AG08395 (cell line): ENCODE data around the gene TRMT112.

Experiments
- DNase-seq: peaks from one replicate; pipeline ENCODE4 v3.0.0; 2012; ENCODE audit warnings: mixed read lengths, low spot score

TRMT112 gene

DNA sequence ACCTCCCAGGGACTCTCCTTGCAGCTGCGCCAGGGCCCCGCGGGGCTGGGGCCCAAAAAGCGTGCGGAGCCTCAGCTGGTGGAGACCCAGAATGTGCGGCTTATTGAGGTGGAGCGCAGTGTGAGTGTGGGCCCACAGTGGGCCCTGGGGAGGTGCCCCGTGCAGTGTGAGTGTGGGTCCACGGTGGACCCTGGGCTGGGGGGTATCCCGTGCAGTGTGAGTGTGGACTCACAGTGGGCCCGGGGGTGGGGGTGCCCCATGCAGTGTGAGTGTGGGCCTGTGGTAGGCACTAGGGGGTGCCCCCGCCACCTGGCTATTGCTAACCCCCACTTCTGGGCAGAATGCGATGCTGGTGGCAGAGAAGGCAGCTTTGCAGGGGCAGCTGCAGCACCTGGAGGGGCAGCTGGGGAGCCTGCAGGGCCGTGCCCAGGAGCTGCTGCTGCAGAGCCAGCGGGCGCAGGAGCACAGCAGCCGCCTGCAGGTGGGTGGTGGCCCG, 33.8 kb upstream of the TRMT112 start:
- DNase-seq = no peak

GRCh38 chr11:64349404-64349803, 32.0 kb upstream of the TRMT112 start:
- no peak for DNase-seq

- no peak for DNase-seq
Observed at GRCh38 chr11:64349025-64349387, 31.6 kb upstream of the TRMT112 start.

- DNase-seq = no peak
Observed at GRCh38 chr11:64348383-64349024, 31.1 kb upstream of the TRMT112 start.

DNA sequence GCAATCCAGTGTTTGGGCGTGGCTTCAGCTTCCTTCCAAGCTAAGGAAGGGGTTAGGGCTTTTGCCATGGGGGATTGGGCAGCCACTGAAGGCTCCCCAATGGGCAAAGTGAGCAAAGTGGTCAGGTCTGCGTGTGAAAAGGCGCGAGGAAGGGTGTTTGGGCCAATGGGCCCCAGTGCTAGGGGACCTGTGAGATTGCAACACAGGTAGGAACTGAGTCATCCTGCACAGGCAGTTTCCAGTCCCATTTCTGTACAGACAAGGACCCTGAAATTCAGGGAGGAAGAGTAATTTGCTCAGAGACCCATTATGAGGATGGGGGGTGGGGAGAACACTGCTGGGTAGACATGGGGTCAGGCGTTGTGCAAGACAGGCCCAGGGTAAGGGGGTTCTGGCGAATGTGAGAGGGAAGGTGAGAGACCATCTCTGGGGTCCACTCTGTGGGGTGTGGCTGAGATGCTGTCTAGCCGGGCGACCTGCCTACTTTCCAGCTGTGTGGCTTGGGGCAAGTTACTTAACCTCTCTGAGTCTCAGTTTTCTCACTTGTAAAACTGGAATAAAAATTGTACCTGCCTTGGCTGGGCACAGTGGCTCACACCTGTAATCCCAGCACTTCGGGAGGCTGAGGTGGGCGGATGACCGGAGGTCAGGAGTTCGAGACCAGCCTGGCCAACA, 30.0 kb upstream of the TRMT112 start:
- DNase-seq = no peak

DNA sequence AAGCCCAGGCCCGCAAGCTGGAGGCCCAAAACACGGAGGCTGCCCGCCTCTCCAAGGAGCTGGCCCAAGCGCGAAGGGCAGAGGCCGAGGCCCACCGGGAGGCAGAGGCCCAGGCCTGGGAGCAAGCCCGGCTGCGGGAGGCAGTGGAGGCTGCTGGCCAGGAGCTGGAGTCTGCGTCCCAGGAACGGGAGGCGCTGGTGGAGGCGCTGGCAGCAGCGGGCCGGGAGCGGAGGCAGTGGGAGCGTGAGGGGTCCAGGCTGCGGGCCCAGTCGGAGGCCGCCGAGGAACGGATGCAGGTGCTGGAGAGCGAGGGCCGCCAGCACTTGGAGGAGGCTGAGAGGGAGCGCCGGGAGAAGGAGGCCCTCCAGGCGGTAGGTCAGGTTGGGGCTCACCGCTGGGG, 27.4 kb upstream of the TRMT112 start:
- DNase-seq = no peak

- DNase-seq = no peak
Observed at GRCh38 chr11:64343767-64344559, 26.6 kb upstream of the TRMT112 start.

GRCh38 chr11:64342869-64343745, 25.7 kb upstream of the TRMT112 start:
- no peak for DNase-seq

- peak; percentile 94 for DNase-seq
Observed at GRCh38 chr11:64341851-64342791, 24.8 kb upstream of the TRMT112 start.

DNA sequence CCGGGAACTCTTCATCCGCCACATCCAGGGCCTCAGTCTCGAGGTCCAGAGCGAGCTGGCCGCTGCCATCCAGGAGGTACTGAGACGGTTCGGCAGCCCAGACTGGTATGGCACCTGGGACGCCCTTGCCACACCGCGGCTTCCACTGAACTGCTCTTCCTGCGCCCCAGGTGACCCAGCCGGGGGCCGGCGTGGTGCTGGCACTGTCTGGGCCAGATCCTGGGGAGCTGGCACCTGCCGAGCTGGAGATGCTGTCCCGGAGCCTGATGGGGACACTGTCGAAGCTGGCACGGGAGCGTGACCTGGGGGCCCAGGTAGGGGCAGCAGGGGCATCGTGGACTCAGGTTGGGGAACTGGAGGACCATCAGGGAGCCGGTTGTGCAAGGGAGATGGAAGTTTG, 24.1 kb upstream of the TRMT112 start:
- no peak for DNase-seq

- no peak for DNase-seq
Observed at GRCh38 chr11:64340671-64341335, 23.4 kb upstream of the TRMT112 start.

GRCh38 chr11:64339754-64340408, 22.5 kb upstream of the TRMT112 start, which contains the start of gene CCDC88B:
CCDC88B (plus strand) TSS chr11:64340204; CDS start chr11:64340267, 63 bp downstream.
- DNase-seq = no peak

GRCh38 chr11:64339286-64339685, 21.9 kb upstream of the TRMT112 start:
- DNase-seq = no peak

DNA sequence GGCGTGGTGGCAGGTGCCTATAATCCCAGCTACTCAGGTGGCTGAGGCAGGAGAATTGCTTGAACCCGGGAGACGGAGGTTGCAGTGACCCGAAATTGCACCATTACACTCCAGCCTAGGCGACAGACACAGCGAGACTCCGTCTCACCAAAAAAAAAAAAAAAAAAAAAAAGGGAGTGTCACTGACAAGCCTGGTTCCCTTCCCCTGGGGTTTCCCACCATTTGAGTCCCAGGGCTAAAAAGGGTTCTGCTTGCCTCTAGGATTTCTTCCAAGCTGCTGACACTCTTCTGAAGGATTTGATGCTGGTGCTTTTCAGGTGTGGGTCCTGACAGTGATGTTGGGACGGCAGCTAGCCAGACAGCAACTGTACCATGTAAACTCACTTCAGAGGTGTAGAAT, 21.4 kb upstream of the TRMT112 start:
- no peak for DNase-seq

GRCh38 chr11:64337538-64338249, 20.3 kb upstream of the TRMT112 start:
- DNase-seq = no peak

DNA sequence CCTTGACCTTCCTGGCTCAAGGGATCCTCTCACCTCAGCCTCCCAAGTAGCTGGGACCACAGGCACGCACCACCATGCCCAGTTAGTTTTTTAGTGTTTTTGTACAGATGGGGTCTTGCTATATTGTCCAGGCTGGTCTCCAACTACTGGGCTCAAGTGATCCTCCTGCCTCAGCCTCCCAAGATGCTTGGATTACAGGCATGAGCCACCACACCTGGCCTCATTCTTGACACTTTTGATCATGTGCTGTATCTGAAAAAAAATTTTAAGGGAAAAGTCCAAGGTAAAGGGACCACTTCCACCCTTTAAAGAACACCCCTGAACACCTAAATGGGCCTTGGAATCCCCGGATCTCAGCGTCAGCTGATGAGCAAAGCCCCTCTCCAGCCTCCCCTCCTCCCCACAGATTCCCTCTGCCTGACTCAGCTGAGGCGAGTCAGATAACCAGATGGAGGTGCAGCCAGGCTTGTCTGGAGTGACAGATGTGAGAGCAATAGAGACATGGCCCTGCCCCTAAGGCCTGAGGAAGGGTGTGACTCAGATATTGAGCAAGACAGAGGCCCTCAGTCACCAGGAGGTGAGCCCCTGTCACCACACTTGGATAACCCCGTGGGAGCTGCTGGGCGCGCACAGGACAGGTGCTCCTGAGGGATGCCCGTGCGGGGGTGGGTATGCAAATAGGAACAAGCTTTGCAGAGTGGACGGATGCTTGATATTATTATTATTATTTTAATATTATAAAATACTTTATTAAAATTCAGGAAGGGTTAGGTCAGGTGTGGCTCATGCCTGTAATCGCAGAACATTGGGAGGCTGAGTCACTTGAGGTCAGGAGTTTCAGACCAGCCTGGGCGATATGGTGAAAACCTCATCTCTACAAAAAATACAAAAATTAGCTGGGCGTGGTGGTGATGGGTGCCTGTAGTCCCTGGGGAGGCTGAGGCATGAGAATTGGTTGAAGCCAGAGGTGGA, 17.7 kb upstream of the TRMT112 start:
- DNase-seq = peak; percentile 94

DNA sequence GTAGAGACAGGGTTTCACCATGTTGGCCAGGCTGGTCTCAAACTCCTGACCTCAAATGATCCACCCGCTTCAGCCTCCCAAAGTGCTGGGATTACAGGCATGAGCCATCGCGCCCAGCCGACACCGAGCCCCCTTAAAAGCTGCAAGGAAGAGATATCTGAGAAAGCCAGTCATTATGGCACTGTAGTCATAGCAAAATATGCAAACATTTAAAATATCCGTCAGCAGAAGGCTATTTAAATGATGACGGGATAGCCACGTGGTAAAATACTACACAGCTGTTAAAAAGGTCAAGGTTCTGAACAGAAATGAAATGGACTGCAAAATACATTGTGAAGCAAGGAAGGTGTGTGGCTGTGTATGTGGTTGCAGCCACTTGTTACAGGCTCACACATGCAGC, 16.2 kb upstream of the TRMT112 start:
- no peak for DNase-seq
